ENCODE data around the gene MROH2B. TPM values are rescaled to one million over a fixed set of nuclear protein-coding genes. Genes with fewer than 3 reads are reported as not detected.

The MROH2B gene
- total RNA-seq, 2 experiments from 2014 or later: not detected

GRCh38 chr5:41109186-41109585 lies 38.0 kb upstream of the MROH2B start:
- no peaks in the 10 kb centered on the region for H3K27me3 Mint-ChIP-seq
- H3K4me3 Mint-ChIP-seq: no peak overlapping the region
- no peaks in the 10 kb centered on the region for H3K4me1 Mint-ChIP-seq (ENCODE audit: low read depth)
- no peak for ATAC-seq
- no peaks in the 10 kb centered on the region for H3K9me3 Mint-ChIP-seq
- CTCF ChIA-PET: no interaction called here
- POLR2A ChIA-PET: no interaction called here
- no peaks in the 10 kb centered on the region for H3K36me3 Mint-ChIP-seq (ENCODE audit: low read depth)
- DNase-seq: no peak
- intact Hi-C loops (cut with micrococcal nuclease): no loop called here
- TF ChIP-seq CTCF (IDR thresholded peaks at IDR 0.05): no peak
- H3K27ac Mint-ChIP-seq: no peak overlapping the region

GRCh38 chr5:41102341-41102740 lies 31.2 kb upstream of the MROH2B start:
- Mint-ChIP-seq H3K27me3 (no peaks in the 10 kb centered on the region), H3K27ac (no peak overlapping the region), H3K36me3 (ENCODE audit: low read depth) (no peaks in the 10 kb centered on the region), H3K4me3 (no peak overlapping the region), H3K9me3 (no peaks in the 10 kb centered on the region), H3K4me1 (ENCODE audit: low read depth) (no peaks in the 10 kb centered on the region)
- intact Hi-C loops (cut with micrococcal nuclease): no loop called here
- ATAC-seq (no peak), DNase-seq (no peak)
- ChIA-PET CTCF (no interaction called here), POLR2A (no interaction called here)
- no peak for TF ChIP-seq CTCF (IDR thresholded peaks at IDR 0.05)

- POLR2A ChIA-PET: no interaction called here
- CTCF ChIA-PET: no interaction called here
- no peak overlapping the region for H3K4me3 Mint-ChIP-seq
- H3K4me1 Mint-ChIP-seq (ENCODE audit: low read depth): no peaks in the 10 kb centered on the region
- ATAC-seq: no peak
- no peak for DNase-seq
- no peak overlapping the region for H3K27ac Mint-ChIP-seq
- intact Hi-C loops (cut with micrococcal nuclease): no loop called here
- H3K36me3 Mint-ChIP-seq (ENCODE audit: low read depth): no peaks in the 10 kb centered on the region
- no peak for TF ChIP-seq CTCF (IDR thresholded peaks at IDR 0.05)
- H3K9me3 Mint-ChIP-seq: no peaks in the 10 kb centered on the region
- H3K27me3 Mint-ChIP-seq: no peaks in the 10 kb centered on the region
Measured at GRCh38 chr5:41097642-41098041, 26.5 kb upstream of the MROH2B start.

GRCh38 chr5:41095324-41096101 lies 24.4 kb upstream of the MROH2B start:
- POLR2A ChIA-PET: no interaction called here
- no peak for TF ChIP-seq CTCF (IDR thresholded peaks at IDR 0.05)
- CTCF ChIA-PET: no interaction called here
- Mint-ChIP-seq H3K4me3 (no peak overlapping the region), H3K27me3 (no peaks in the 10 kb centered on the region), H3K36me3 (ENCODE audit: low read depth) (no peaks in the 10 kb centered on the region), H3K9me3 (no peaks in the 10 kb centered on the region), H3K4me1 (ENCODE audit: low read depth) (no peaks in the 10 kb centered on the region), H3K27ac (no peak overlapping the region)
- intact Hi-C loops (cut with micrococcal nuclease): no loop called here
- DNase-seq: no peak
- ATAC-seq: no peak

GRCh38 chr5:41094871-41095270 lies 23.7 kb upstream of the MROH2B start:
- POLR2A ChIA-PET: no interaction called here
- TF ChIP-seq CTCF (IDR thresholded peaks at IDR 0.05): no peak
- ATAC-seq: no peak
- CTCF ChIA-PET: no interaction called here
- DNase-seq: no peak
- no peaks in the 10 kb centered on the region for H3K36me3 Mint-ChIP-seq (ENCODE audit: low read depth)
- H3K4me1 Mint-ChIP-seq (ENCODE audit: low read depth): no peaks in the 10 kb centered on the region
- intact Hi-C loops (cut with micrococcal nuclease): no loop called here
- no peak overlapping the region for H3K4me3 Mint-ChIP-seq
- no peak overlapping the region for H3K27ac Mint-ChIP-seq
- H3K9me3 Mint-ChIP-seq: no peaks in the 10 kb centered on the region
- no peaks in the 10 kb centered on the region for H3K27me3 Mint-ChIP-seq

Measured in activated CD8-positive, alpha-beta T cell treated with anti-CD3 and anti-CD28 coated beads for 36 hours (primary cell).